Measurements from ENCODE around the gene TLR4.

The TLR4 gene

DNA sequence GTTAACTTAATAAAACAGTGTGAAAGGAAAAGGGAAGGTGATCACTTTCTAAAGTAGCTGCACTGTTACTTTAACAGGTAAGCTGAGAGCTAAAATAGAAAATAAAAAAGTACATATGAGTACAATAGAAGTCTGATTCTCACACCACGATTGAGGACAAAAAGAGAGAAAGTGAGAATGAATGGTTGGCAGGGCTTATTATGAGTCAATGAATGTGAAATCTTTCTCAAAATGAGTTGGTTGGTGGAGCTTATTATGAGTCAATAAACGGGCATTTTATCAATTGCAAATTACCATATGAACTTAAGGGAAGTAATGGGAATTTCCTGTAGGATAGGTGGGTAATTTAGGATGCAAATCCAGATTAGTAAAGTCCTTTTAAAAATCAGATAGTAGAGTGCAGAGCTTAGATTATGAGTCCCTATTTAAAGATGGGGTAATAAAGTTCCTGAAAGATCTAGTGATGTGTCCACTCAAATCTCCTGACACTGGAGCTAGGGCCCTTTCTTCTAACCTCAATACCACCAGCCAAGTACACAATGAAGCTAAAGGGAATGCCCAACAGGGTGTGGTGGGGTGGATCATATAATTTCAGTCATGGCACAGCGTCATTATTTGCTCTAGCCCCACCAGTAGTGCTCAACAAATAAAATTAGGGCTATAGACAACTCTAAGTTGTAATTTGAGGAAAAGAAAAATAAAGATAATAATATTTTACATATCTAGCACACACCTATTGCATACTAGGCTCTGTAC is 21.1 kb upstream of the TLR4 start:
- Histone ChIP-seq H3K9me3 (ENCODE audit: control insufficient read depth in 1 of 2, low read length in 2 of 2) (peaks cover 0 to under 1% of the 10 kb centered on the region in 2 donors), H3K27me3 (ENCODE audit: low read depth, low read length) (no peaks in the 10 kb centered on the region), H3K4me3 (ENCODE audit: low read depth in 1 of 2, low read length in 2 of 2) (no peak overlapping the region), H3K36me3 (ENCODE audit: control insufficient read depth in 1 of 2, insufficient read depth in 2 of 2, low read length in 2 of 2) (no peaks in the 10 kb centered on the region), H3K27ac (ENCODE audit: low read length) (no peak overlapping the region), H3K4me1 (ENCODE audit: control insufficient read depth in 1 of 2, insufficient read depth in 2 of 2, low read length in 2 of 2) (peaks cover 4% of the 10 kb centered on the region in 2 donors)

GRCh38 chr9:117687532-117687931 is 16.7 kb upstream of the TLR4 start:
- Histone ChIP-seq H3K27ac (ENCODE audit: low read length) (no peak overlapping the region), H3K27me3 (ENCODE audit: low read depth, low read length) (no peaks in the 10 kb centered on the region), H3K36me3 (ENCODE audit: control insufficient read depth in 1 of 2, insufficient read depth in 2 of 2, low read length in 2 of 2) (no peaks in the 10 kb centered on the region), H3K9me3 (ENCODE audit: control insufficient read depth in 1 of 2, low read length in 2 of 2) (peaks cover 0 to 2% of the 10 kb centered on the region in 2 donors), H3K4me1 (ENCODE audit: control insufficient read depth in 1 of 2, insufficient read depth in 2 of 2, low read length in 2 of 2) (no peaks in the 10 kb centered on the region), H3K4me3 (ENCODE audit: low read depth in 1 of 2, low read length in 2 of 2) (no peak overlapping the region)

GRCh38 chr9:117691367-117691766 is 12.8 kb upstream of the TLR4 start:
- Histone ChIP-seq H3K4me3 (ENCODE audit: low read depth in 1 of 2, low read length in 2 of 2) (no peak overlapping the region), H3K27ac (ENCODE audit: low read length) (no peak overlapping the region), H3K27me3 (ENCODE audit: low read depth, low read length) (no peaks in the 10 kb centered on the region), H3K36me3 (ENCODE audit: control insufficient read depth in 1 of 2, insufficient read depth in 2 of 2, low read length in 2 of 2) (no peaks in the 10 kb centered on the region), H3K4me1 (ENCODE audit: control insufficient read depth in 1 of 2, insufficient read depth in 2 of 2, low read length in 2 of 2) (no peaks in the 10 kb centered on the region), H3K9me3 (ENCODE audit: control insufficient read depth in 1 of 2, low read length in 2 of 2) (peaks cover 0 to 2% of the 10 kb centered on the region in 2 donors)

GRCh38 chr9:117696154-117696553 is 8.0 kb upstream of the TLR4 start:
- H3K27ac ChIP-seq (ENCODE audit: low read length): no peak overlapping the region
- H3K4me3 ChIP-seq (ENCODE audit: low read depth in 1 of 2, low read length in 2 of 2): no peak overlapping the region
- H3K9me3 ChIP-seq (ENCODE audit: control insufficient read depth in 1 of 2, low read length in 2 of 2): no peaks in the 10 kb centered on the region
- no peaks in the 10 kb centered on the region for H3K4me1 ChIP-seq (ENCODE audit: control insufficient read depth in 1 of 2, insufficient read depth in 2 of 2, low read length in 2 of 2)
- no peaks in the 10 kb centered on the region for H3K36me3 ChIP-seq (ENCODE audit: control insufficient read depth in 1 of 2, insufficient read depth in 2 of 2, low read length in 2 of 2)
- H3K27me3 ChIP-seq (ENCODE audit: low read depth, low read length): no peaks in the 10 kb centered on the region

- Histone ChIP-seq H3K9me3 (ENCODE audit: control insufficient read depth in 1 of 2, low read length in 2 of 2) (no peaks in the 10 kb centered on the region), H3K4me1 (ENCODE audit: control insufficient read depth in 1 of 2, insufficient read depth in 2 of 2, low read length in 2 of 2) (no peaks in the 10 kb centered on the region), H3K27me3 (ENCODE audit: low read depth, low read length) (no peaks in the 10 kb centered on the region), H3K27ac (ENCODE audit: low read length) (no peak overlapping the region), H3K36me3 (ENCODE audit: control insufficient read depth in 1 of 2, insufficient read depth in 2 of 2, low read length in 2 of 2) (no peaks in the 10 kb centered on the region), H3K4me3 (ENCODE audit: low read depth in 1 of 2, low read length in 2 of 2) (no peak overlapping the region)
These were observed 7.2 kb upstream of the TLR4 start for GRCh38 chr9:117697046-117697445.

DNA sequence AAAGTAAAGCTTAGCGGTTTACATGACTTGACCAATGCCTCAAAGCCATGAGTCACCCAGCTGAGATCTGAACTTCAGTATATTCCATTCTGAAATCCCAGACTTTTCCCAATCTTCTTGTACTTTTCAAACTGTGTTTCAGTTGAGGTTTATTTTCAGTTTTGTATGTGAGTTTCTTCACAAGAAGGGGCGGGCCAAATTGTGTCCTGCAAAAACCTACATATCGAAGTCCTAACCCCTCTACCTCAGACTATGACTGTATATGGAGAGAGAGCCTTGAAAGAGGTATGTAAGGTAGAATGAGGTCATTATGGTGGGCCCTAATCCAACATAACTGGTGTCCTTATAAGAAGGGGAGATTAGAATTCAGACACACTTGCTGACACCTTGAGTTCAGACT is 666 bp upstream of the TLR4 start:
- Histone ChIP-seq H3K27ac (ENCODE audit: low read length) (peak overlapping the region; percentile 72), H3K9me3 (ENCODE audit: control insufficient read depth in 1 of 2, low read length in 2 of 2) (no peaks in the 10 kb centered on the region), H3K4me3 (ENCODE audit: low read depth in 1 of 2, low read length in 2 of 2) (peak overlapping the region; percentile 58 to 59), H3K4me1 (ENCODE audit: control insufficient read depth in 1 of 2, insufficient read depth in 2 of 2, low read length in 2 of 2) (peaks cover 4 to 5% of the 10 kb centered on the region in 2 donors), H3K27me3 (ENCODE audit: low read depth, low read length) (no peaks in the 10 kb centered on the region), H3K36me3 (ENCODE audit: control insufficient read depth in 1 of 2, insufficient read depth in 2 of 2, low read length in 2 of 2) (peaks cover 0 to 6% of the 10 kb centered on the region in 2 donors)

DNA sequence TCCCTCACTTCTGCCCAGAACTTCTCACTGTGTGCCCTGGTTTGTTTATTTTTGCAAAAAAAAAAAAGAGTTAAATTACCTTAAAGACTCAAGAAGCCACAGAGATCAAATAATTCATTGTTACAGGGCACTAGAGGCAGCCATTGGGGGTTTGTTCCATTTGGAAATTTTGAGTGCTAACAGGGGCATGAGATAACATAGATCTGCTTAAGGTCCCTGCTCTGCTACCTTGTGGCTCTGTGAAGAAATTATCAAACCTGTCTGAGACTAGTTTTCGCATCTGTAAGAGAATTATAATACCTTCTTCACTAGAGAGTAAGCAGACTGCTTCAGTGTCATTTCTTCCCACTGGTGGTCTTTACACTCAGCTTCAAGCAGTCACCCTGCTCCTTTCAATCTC is 394 bp downstream of the TLR4 start:
- peak overlapping the region; percentile 58 to 59 for H3K4me3 ChIP-seq (ENCODE audit: low read depth in 1 of 2, low read length in 2 of 2)
- peak overlapping the region; percentile 72 for H3K27ac ChIP-seq (ENCODE audit: low read length)

DNA sequence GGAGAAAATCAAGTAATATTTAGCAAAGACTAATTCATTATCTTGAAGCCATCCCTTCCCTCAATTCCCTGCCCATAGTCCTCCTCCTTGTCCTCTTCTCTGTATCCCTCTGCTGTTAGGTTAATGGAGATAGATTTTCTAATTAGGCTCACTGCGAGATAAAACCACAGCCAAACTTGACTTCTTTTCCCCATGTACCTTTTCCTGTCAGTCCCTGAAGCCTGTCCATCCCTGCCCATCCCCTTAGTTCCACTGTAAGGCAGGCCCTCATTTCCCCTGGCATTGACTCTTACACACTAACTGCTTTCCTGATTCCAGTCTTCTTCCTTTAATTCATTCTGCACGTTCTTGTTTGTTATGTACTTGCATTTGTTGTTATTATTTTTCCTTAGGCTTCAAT is 1.2 kb downstream of the TLR4 start:
- Histone ChIP-seq H3K36me3 (ENCODE audit: control insufficient read depth in 1 of 2, insufficient read depth in 2 of 2, low read length in 2 of 2) (peaks cover 3 to 6% of the 10 kb centered on the region in 2 donors), H3K9me3 (ENCODE audit: control insufficient read depth in 1 of 2, low read length in 2 of 2) (no peaks in the 10 kb centered on the region), H3K4me1 (ENCODE audit: control insufficient read depth in 1 of 2, insufficient read depth in 2 of 2, low read length in 2 of 2) (peaks cover 4 to 8% of the 10 kb centered on the region in 2 donors), H3K4me3 (ENCODE audit: low read depth in 1 of 2, low read length in 2 of 2) (peak overlapping the region; percentile 58 to 59), H3K27me3 (ENCODE audit: low read depth, low read length) (no peaks in the 10 kb centered on the region), H3K27ac (ENCODE audit: low read length) (peak overlapping the region; percentile 72)

More for the DNA sequence above, 394 bp downstream of the TLR4 start:
- H3K36me3 ChIP-seq (ENCODE audit: control insufficient read depth in 1 of 2, insufficient read depth in 2 of 2, low read length in 2 of 2): peaks cover 3 to 6% of the 10 kb centered on the region in 2 donors
- H3K9me3 ChIP-seq (ENCODE audit: control insufficient read depth in 1 of 2, low read length in 2 of 2): no peaks in the 10 kb centered on the region
- H3K4me1 ChIP-seq (ENCODE audit: control insufficient read depth in 1 of 2, insufficient read depth in 2 of 2, low read length in 2 of 2): peaks cover 4 to 8% of the 10 kb centered on the region in 2 donors
- no peaks in the 10 kb centered on the region for H3K27me3 ChIP-seq (ENCODE audit: low read depth, low read length)

- peaks cover 3 to 6% of the 10 kb centered on the region in 2 donors for H3K36me3 ChIP-seq (ENCODE audit: control insufficient read depth in 1 of 2, insufficient read depth in 2 of 2, low read length in 2 of 2)
- no peaks in the 10 kb centered on the region for H3K27me3 ChIP-seq (ENCODE audit: low read depth, low read length)
- H3K9me3 ChIP-seq (ENCODE audit: control insufficient read depth in 1 of 2, low read length in 2 of 2): no peaks in the 10 kb centered on the region
- no peak overlapping the region for H3K27ac ChIP-seq (ENCODE audit: low read length)
- H3K4me3 ChIP-seq (ENCODE audit: low read depth in 1 of 2, low read length in 2 of 2): peak overlapping the region; percentile 38 to 51
- peaks cover 4 to 8% of the 10 kb centered on the region in 2 donors for H3K4me1 ChIP-seq (ENCODE audit: control insufficient read depth in 1 of 2, insufficient read depth in 2 of 2, low read length in 2 of 2)
These were observed 2.4 kb downstream of the TLR4 start for GRCh38 chr9:117706421-117707116.

DNA sequence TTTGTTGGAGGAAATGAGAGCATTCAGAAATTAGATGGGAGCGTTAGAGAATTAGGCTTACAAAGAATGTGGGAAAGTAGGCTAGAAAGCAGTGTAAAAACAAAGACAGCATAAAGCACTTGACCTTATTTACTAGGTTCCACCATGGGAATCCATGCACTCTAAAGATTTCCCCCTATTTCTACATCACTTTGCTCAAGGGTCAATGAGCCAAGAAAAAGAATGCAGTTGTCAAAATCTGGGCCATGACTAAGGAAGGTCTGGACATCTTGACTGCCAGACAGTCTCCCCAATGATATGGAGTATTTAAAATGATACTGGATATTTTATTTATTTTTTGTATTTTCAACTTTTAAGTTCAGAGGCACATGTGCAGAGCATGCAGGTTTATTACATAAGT is 3.4 kb downstream of the TLR4 start:
- Histone ChIP-seq H3K9me3 (ENCODE audit: control insufficient read depth in 1 of 2, low read length in 2 of 2) (no peaks in the 10 kb centered on the region), H3K4me1 (ENCODE audit: control insufficient read depth in 1 of 2, insufficient read depth in 2 of 2, low read length in 2 of 2) (peaks cover 4 to 8% of the 10 kb centered on the region in 2 donors), H3K4me3 (ENCODE audit: low read depth in 1 of 2, low read length in 2 of 2) (peak overlapping the region in 1 of 2 donors; percentile 38), H3K27me3 (ENCODE audit: low read depth, low read length) (no peaks in the 10 kb centered on the region), H3K27ac (ENCODE audit: low read length) (no peak overlapping the region), H3K36me3 (ENCODE audit: control insufficient read depth in 1 of 2, insufficient read depth in 2 of 2, low read length in 2 of 2) (peaks cover 3 to 13% of the 10 kb centered on the region in 2 donors)

DNA sequence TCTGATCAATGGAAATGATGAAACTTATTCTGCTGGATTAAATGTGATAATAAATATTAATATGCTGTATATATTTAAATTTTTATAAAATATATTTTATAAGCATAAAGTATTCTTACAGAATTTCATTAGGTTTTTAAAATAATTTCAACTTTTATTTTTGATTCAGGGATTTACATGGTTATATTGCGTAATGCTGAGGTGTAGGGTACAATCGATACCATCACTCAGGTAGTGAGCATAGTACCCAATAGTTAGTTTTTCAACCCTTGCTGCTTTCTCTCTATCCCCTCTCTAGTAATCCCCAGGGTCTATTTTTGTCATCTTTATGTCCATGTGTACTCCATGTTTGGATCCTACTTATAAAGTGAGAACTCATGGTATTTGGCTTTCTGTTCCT is 5.7 kb downstream of the TLR4 start:
- peaks cover 0 to 8% of the 10 kb centered on the region in 2 donors for H3K4me1 ChIP-seq (ENCODE audit: control insufficient read depth in 1 of 2, insufficient read depth in 2 of 2, low read length in 2 of 2)
- H3K27ac ChIP-seq (ENCODE audit: low read length): no peak overlapping the region
- no peaks in the 10 kb centered on the region for H3K27me3 ChIP-seq (ENCODE audit: low read depth, low read length)
- no peaks in the 10 kb centered on the region for H3K9me3 ChIP-seq (ENCODE audit: control insufficient read depth in 1 of 2, low read length in 2 of 2)
- H3K36me3 ChIP-seq (ENCODE audit: control insufficient read depth in 1 of 2, insufficient read depth in 2 of 2, low read length in 2 of 2): peaks cover 9 to 26% of the 10 kb centered on the region in 2 donors
- no peak overlapping the region for H3K4me3 ChIP-seq (ENCODE audit: low read depth in 1 of 2, low read length in 2 of 2)

Data from muscle layer of duodenum (tissue), 2 donors.